Pancreas (tissue), 10 donors: ENCODE results near the gene BORCS6. TPM values are rescaled to one million over a fixed set of nuclear protein-coding genes. Genes with fewer than 3 reads are reported as not detected.

Experiments
- ATAC-seq, 4 donors: fragments of 200-7000 bp; cut with Tn5 transposase; one replicate each; pipeline versions ENCODE4 v1.8.0 to v1.9.1; 2020; ENCODE audit warnings: mild to moderate bottlenecking in 4 of 4, moderate library complexity in 4 of 4
- DNase-seq, 6 donors: peaks; one replicate each; pipeline ENCODE4 v3.0.0-alpha.2; 2020
- FAIRE-seq: peaks from 2 replicates; lab custom pipeline; 2012; peaks lifted over from hg19 to GRCh38; lab: Jason Lieb, UNC
- H3K27ac ChIP-seq, 4 donors: fragments of 200-600 bp; sonication (generic); 1 replicate in 3 of 4; 2 replicates in 1 of 4; pipeline versions ENCODE4 v1.5.0 to v1.8.0; 2020
- H3K27me3 ChIP-seq, 4 donors: fragments of 200-600 bp; one replicate each; pipeline ENCODE4 v1.8.0; 2021
- H3K36me3 ChIP-seq, 3 donors: fragments of 200-600 bp; sonication (generic) in 1 of 3; one replicate each; pipeline versions ENCODE4 v1.5.0 to v1.8.0; 2020 to 2021
- H3K4me1 ChIP-seq, 3 donors: fragments of 200-600 bp; one replicate each; pipeline ENCODE4 v1.8.0; 2021
- H3K4me3 ChIP-seq, 4 donors: fragments of 200-600 bp; sonication (generic) in 2 of 4; one replicate each; pipeline versions ENCODE4 v1.5.0 to v1.8.0; 2020 to 2021
- H3K9me3 ChIP-seq, 4 donors: fragments of 200-600 bp; one replicate each; pipeline ENCODE4 v1.8.0; 2021
- WGBS, 2 donors: extraction: QIAGEN DNeasy Blood & Tissue Kit; methylation state at CpG; one replicate each; pipeline ENCODE4 v1.1.7; 2013; 5-methylcytosine and 5-hydroxymethylcytosine counted together
- intact Hi-C, 3 donors: fragments of 100-400 bp; cut with DNase I; formaldehyde crosslinking; loops; one replicate each; pipeline versions ENCODE4 v1.11.1 to v1.14.2; 2022
- polyA plus RNA-seq, 2 donors: library from polyadenylated mRNA; stranded (reverse); fragments of 200-250 nt; gene quantifications; one replicate each; pipeline ENCODE4 v1.2.3, GENCODE V29; 2013
- total RNA-seq, 6 donors: library from RNA; stranded (reverse); fragmentation: NEBNext Ultra II Directional in 4 of 6; extraction: Animal tissue kit (Norgen Biotek cat#: 25700) in 4 of 6; gene quantifications; one replicate each; pipeline versions ENCODE4 v1.2.1 to v1.2.4, GENCODE V29; 2021 to 2023
- TF ChIP-seq, protein P1 (sequence below), 4 donors: fragments of 200-600 bp; sonication (generic) in 3 of 4; IDR thresholded peaks; one replicate each; pipeline versions ENCODE4 v1.5.0 to v1.8.0; 2021; ENCODE audit warnings: antibody characterized with exemption in 4 of 4
- donor health status: healthy with polysubstance abuse.
- donor health status: DM: no; HTN: no; CAD: no; lungs with moderate emphysema.
- donor health status: DM: no; HTN: no; CAD: no.
- donor health status: control.
- donor health status: control.
- donor health status: Bipolar disorder and iron deficiency.
- donor health status: DM: yes; HTN: yes; CAD: no.
- donor health status: DM: no; HTN: no; CAD: no.
- donor health status: DM: no; HTN: no; CAD: no.
- donor health status: DM: yes; HTN: yes; CAD: no.

The BORCS6 gene
- total and polyA plus RNA-seq, 8 donors = 4.5 to 10.4 (median 6.6) TPM

DNA sequence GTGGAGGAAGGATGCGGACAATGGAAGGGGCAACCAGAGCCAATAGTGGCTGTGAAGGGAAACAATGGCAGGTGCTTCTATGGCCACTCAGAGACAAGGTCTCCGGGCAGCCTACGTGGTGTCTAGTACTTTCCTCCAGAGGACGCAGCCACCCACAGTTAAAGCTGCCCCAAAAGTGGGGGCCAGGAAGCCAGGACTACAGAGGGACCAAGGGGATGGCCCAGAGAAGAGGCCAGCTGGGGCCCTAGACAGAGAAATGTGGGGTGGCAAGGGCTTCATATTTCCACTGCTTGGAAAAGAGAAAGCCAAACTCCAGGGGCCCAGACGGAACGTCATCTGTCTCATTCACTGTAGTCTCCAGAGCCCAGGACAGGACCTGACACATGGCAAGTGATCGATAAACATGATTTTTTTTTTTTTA lies 36.9 kb downstream of the BORCS6 start:
- no peaks in the 10 kb centered on the region for H3K27me3 ChIP-seq
- DNase-seq (peak in 5 of 6 donors; percentile 45 to 61 (median 55)), ATAC-seq (no peak), FAIRE-seq (no peak)
- H3K27ac ChIP-seq = peak overlapping the region; percentile 96 to 100 (median 99)
- H3K9me3 ChIP-seq = no peaks in the 10 kb centered on the region
- 48 to 58% methylated on average over 7 of the region's 7 CpGs for WGBS, 2 donors
- H3K36me3 ChIP-seq = peaks cover 2 to 32% (median 18%) of the 10 kb centered on the region in 3 donors
- intact Hi-C loops = no loop called here
- TF ChIP-seq, protein P1, sequence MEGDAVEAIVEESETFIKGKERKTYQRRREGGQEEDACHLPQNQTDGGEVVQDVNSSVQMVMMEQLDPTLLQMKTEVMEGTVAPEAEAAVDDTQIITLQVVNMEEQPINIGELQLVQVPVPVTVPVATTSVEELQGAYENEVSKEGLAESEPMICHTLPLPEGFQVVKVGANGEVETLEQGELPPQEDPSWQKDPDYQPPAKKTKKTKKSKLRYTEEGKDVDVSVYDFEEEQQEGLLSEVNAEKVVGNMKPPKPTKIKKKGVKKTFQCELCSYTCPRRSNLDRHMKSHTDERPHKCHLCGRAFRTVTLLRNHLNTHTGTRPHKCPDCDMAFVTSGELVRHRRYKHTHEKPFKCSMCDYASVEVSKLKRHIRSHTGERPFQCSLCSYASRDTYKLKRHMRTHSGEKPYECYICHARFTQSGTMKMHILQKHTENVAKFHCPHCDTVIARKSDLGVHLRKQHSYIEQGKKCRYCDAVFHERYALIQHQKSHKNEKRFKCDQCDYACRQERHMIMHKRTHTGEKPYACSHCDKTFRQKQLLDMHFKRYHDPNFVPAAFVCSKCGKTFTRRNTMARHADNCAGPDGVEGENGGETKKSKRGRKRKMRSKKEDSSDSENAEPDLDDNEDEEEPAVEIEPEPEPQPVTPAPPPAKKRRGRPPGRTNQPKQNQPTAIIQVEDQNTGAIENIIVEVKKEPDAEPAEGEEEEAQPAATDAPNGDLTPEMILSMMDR (IDR thresholded peaks at IDR 0.05) = no peak
- H3K4me3 ChIP-seq = peak overlapping the region in 2 of 4 donors; percentile 56 to 65
- peaks cover 11 to 31% (median 13%) of the 10 kb centered on the region in 3 donors for H3K4me1 ChIP-seq

DNA sequence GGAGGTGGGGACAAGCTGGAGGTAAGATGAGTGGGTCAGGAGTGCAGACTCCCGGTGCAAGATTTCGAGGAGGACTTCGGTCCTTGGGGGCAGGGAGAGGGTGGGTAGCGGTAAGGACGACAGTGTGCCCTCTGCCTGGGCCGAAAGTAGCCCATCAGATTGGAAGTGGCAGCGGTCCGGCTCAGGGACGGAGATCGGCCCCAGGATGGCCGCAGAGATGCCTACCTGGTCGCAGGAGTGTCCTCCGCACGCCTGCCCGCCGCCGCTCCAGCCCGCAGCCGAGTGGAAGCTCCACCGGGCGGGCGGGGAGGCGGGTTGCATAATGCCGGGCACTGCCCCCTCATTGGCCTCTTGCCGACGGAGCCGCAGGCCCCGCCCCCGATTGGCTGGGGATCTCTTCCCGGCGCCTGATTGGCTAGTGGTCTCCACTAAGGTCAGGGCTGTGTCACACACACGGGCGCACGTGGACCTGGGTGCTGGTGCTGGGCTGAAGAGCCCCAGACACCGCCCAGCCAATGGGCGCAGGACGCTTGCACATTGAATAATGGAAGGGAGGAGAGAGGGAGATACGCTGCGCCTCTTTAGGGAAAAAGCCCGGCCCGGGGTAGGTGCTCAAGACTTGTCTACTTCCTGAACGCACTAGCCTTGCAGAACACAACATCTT lies 37.7 kb downstream of the BORCS6 start, which contains the start of gene PER1:
PER1 (minus strand) TSS at position 293 of the 664 bp plus-strand sequence. CDS start 1,698 bp downstream, outside the sequence.
- peak; percentile 94 to 98 (median 96) for DNase-seq
- H3K4me3 ChIP-seq = peak within 1 kb of the TSS; percentile 53 to 65 (median 58)
- H3K36me3 ChIP-seq = peaks cover 4 to 40% (median 26%) of the 10 kb centered on the region in 3 donors
- peak; percentile 26 for FAIRE-seq
- WGBS, 2 donors = 3 to 5% methylated on average over 39 to 42 of the region's 42 CpGs
- TF ChIP-seq, protein P1 (IDR thresholded peaks at IDR 0.05) = no peak
- peak within 1 kb of the TSS; percentile 96 to 100 (median 99) for H3K27ac ChIP-seq
- intact Hi-C loops = no loop called here
- H3K27me3 ChIP-seq = no peaks in the 10 kb centered on the region
- peak; percentile 11 to 47 (median 38) for ATAC-seq
- H3K9me3 ChIP-seq = no peaks in the 10 kb centered on the region
- H3K4me1 ChIP-seq = peaks cover 11 to 31% (median 13%) of the 10 kb centered on the region in 3 donors

DNA sequence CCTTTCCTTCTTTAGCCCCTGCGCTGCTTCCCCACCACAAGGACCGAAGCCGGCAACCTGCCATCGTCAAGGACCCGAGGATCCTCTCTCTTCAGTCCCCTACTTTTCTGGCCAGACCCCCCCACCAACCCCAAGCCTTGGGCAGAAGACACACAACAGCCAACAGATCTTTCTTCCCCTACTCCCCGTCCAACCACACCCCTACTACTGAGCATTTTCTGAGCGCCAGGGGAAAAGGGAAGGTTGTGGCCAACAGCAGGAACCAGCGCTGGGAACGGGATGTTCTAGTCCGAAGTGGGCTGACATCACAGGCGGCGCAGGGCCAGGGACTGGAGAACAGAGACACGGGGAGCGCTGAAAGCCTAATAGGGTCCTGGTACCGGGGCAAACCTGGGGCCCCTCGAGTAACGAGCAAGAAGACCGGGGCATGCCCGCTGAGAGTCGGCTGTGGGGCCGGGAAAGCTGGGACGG lies 38.3 kb downstream of the BORCS6 start:
- DNase-seq (peak; percentile 77 to 91 (median 85)), ATAC-seq (peak in 1 of 4 donors; percentile 0), FAIRE-seq (no peak)
- Histone ChIP-seq H3K4me3 (peak overlapping the region; percentile 53 to 65 (median 58)), H3K27ac (peak overlapping the region; percentile 96 to 100 (median 99)), H3K36me3 (peaks cover 4 to 46% (median 32%) of the 10 kb centered on the region in 3 donors), H3K4me1 (peaks cover 11 to 31% (median 13%) of the 10 kb centered on the region in 3 donors), H3K27me3 (no peaks in the 10 kb centered on the region), H3K9me3 (no peaks in the 10 kb centered on the region)
- intact Hi-C loops = no loop called here
- 24 to 27% methylated on average over 22 of the region's 22 CpGs for WGBS, 2 donors
- TF ChIP-seq, protein P1 (IDR thresholded peaks at IDR 0.05) = no peak

DNA sequence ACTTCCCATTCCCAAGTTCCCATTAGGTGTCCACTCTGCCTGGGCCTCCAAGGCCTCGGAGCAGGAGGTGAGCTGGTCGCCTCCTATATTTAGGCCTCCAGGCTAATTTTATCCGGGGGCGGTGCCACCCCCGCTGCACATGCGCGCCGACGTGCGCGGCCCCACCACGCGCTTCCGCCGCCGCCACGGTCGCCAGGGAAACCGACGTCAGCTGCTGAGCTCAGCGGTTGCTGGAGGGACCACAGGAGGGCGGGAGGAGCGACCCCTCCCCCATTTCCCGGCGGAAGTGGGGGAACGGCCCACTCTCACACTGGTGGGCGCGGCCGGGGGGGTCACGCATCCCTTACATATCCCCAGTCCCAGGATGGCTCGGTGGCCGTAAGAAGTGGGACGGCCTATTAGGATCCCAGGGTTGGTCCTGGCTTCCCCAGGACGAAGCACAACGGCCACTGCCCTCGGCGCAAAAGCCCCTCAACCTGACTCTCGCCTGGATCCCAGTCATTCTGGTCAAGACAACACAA lies 38.8 kb downstream of the BORCS6 start:
- FAIRE-seq = no peak
- H3K27me3 ChIP-seq = no peaks in the 10 kb centered on the region
- TF ChIP-seq, protein P1 (IDR thresholded peaks at IDR 0.05) = no peak
- peaks cover 6 to 51% (median 37%) of the 10 kb centered on the region in 3 donors for H3K36me3 ChIP-seq
- 32 to 51% methylated on average over 37 to 38 of the region's 38 CpGs for WGBS, 2 donors
- H3K4me1 ChIP-seq = peaks cover 11 to 31% (median 13%) of the 10 kb centered on the region in 3 donors
- peak in 3 of 4 donors; percentile 2 to 11 (median 7) for ATAC-seq
- DNase-seq = peak; percentile 80 to 89 (median 84)
- peak overlapping the region; percentile 96 to 100 (median 99) for H3K27ac ChIP-seq
- intact Hi-C loops = no loop called here
- no peaks in the 10 kb centered on the region for H3K9me3 ChIP-seq
- H3K4me3 ChIP-seq = peak overlapping the region; percentile 53 to 65 (median 58)
